Umbilical cord (tissue), 2 donors: ENCODE measurements around the gene SLC30A10. TPM values are rescaled to one million over a fixed set of nuclear protein-coding genes. Genes with fewer than 3 reads are reported as not detected.
"Not testable (repeated sequence)": the region's sequence is repeated elsewhere in the genome, so short reads cannot be mapped to it uniquely, and the experiment has no call there.

Source experiments
- DNase-seq: peaks from one replicate; pipeline ENCODE4 v3.0.0-alpha.2; 2015; ENCODE audit warnings: low spot score
- total RNA-seq: library from RNA; depleted of rRNA; stranded (reverse); fragments of >200 nt; gene quantifications from one replicate; pipeline ENCODE4 v1.2.3, GENCODE V29; 2014; ENCODE audit warnings: low replicate concordance; ENCODE audit not compliant: insufficient read depth

The SLC30A10 gene
- total RNA-seq, 1 donor from 2014 or later, result 3.6 TPM

- DNase-seq, result no peak
Observed at GRCh38 chr1:219927298-219927955, 930 bp downstream of the SLC30A10 start.

DNA sequence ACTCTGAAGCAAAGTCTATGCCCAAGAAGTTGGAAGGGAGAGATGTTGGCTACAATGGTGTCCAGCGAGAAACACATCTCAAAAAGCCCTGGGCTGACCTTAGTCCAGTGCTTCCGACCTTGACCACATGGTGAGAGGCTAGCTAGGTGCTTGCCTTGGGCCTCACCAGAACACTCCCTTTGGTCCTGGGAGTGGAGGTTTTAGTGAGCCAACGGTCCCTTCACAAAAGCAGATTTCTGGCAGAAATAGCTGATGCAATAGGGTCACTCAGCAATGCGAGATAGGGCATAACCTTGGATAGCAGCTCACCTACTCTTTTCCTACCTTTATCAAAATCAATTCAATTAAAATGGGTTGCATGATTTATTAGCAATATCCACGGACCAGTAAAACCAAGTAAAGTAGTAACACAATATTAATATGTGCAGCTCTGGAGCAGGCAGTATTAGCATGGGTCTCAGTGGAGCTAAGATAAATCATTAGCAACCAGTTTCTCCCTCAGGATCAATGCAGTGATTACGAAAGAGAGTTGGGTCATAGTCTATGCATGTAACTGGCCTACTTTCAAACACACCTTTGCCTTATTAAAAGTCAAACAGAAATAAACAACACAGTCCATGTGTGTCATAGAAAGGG lies 1.9 kb downstream of the SLC30A10 start:
- DNase-seq, result no peak

DNA sequence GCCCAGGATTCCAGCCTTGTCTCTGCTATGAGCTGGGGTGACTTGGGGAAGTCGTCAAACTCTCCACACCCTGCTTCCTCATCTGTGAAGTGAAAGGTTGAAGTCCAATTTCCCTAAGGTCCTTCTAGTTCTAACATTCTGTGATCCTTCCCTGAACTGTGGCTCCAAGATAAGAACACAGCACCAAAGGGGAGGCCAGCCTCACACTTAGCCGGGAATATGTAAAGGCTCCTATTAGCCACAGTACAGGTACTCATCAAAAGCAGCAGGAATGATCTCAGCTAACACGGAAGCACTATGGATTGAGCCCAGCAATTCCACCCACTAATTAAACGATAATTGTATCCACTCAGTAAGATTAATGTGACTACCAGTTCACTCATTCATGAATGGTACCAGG lies 4.0 kb downstream of the SLC30A10 start:
- no peak for DNase-seq

DNA sequence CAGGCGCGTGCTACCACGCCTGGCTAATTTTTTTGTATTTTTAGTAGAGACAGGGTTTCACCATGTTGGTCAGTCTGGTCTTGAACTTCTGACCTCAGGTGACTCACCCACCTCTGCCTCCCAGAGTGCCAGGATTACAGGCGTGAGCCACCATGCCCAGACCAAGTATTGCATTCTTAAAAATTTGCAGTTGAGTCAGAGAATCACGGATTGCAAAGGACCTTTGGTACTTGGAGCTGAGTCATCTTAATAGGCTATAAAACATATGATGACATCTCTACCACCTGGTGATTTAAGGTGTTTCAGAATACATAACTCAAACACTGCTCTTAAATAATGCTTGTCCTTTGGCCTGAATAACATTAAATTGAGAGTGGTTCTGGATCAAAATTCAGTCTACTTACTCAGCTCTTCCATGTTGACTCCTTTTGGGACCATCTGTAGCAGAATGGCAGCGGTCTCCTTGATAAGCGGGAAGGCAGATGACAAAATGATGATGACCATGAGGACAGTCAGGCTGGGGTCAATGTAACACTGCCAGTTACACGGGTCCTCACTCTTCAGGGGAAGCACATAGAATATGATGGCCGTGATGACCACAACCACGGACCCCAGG lies 10.4 kb downstream of the SLC30A10 start:
- DNase-seq, result no peak

GRCh38 chr1:219917281-219917680 lies 11.1 kb downstream of the SLC30A10 start:
- DNase-seq, result no peak

DNA sequence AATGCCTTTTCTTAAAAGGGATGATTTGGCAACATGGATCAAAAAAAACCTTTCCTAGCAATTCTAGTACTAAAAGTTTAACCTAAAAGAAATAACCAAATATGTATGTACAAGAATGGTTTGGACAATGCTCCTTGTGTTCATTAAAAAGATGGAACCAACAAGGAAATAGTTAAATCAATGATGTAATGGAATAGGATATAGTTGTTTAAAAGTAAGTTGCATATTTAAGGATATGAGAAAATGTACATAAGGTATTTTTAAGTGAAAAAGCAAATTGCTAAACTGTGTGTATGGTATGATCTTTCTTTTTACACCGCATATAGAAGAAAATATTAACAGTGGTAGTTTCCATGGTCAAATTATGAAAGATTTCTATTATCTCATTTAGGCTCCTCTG lies 12.1 kb downstream of the SLC30A10 start:
- DNase-seq, result no peak

DNA sequence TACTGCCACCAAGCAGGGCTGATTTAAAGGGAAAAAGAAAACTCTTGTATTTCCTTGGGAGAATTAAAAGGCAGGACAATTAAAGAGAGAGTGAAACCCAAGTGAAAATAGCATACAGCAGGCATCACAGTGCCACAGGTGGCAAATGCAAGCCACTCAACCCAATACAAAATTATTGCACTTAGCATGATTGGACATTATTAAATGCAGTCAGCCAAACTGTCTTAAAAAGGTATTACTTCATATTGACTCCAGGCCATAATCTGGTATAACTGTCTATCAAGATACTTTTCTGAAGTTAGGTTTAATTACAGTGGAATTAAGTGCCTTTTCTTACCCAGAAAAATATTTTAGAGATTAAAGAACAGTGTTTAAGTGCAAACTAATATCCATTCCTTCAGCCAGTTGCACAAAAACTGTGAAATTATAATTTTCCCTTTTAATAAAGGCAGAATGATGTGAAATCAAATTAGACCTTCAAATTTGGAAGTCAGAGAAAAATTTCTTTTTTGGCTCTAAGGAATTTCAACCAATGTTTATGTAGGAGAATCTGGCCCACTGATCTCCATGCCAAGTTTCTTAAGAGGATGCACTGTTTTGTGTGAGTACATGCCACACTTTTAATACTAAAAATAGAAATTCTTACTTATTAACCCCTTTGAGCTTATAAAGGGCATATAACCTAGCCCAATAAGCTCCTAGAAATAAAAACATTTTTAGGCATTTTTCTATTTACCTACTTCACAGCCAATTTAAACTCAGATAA lies 15.2 kb downstream of the SLC30A10 start:
- DNase-seq, result no peak

GRCh38 chr1:219910716-219911115 lies 17.6 kb downstream of the SLC30A10 start:
- DNase-seq, result no peak

DNA sequence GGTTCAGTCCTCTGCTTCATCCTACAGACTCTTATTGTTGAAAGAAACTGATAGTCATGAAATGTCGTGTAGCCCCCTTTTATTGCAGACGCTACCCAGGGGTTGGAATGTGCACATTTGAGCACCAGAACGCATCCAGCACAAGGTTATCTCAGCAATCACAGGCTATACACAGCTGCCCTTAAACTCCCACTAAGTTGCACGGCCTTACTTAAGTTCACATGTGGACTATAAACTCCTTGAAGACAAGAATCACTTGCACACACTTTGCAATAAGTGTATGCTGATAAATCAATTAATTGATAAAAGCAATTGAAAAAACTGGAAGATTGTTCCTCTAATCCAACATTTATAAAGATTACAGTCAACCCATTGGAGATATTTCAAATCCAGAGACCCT lies 18.9 kb downstream of the SLC30A10 start:
- no peak for DNase-seq

GRCh38 chr1:219908170-219908569 lies 20.2 kb downstream of the SLC30A10 start:
- no peak for DNase-seq

- no peak for DNase-seq
Observed at GRCh38 chr1:219907772-219908070, 20.6 kb downstream of the SLC30A10 start.

DNA sequence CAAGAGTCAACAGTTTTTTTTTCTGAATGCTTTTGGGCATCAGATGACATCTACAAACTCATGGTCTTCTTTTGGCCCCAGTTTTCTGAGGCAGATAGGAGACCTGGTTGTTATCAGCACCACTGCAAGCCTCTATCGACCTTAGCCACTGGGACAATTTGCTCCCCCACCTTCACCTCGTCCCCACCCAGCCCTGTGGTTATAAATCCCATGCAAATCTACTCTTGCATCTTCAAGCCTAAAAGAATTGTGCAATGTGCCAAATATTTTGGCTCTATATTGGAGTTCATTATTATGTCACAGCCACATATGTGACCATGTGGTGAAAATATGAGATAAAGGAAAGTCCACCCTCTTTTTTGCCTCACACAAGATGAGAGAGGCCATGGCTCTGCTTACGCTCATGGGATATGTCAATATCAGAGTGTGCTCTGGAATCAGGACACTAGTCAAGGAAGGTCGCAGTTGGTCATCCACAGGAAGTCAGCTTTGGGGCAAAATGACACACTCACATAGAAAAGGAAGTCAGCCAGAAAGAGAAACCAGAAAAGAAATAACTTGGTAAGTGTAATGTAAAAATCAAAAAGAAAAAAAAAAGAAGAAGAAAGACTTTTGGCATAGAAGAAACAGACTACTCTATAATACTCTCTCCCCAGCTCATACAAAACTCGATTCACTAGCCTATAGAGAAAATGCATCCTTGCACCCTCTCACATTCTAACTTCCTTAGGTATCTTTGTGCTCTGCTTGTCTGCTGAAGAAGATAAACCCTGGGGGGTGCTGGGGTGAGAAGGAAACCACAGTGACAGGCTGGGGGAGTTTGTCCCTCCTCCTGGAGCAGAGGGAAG lies 21.2 kb downstream of the SLC30A10 start:
- DNase-seq, result no peak

GRCh38 chr1:219906565-219906923 lies 21.8 kb downstream of the SLC30A10 start:
- not testable (repeated sequence) for DNase-seq

DNA sequence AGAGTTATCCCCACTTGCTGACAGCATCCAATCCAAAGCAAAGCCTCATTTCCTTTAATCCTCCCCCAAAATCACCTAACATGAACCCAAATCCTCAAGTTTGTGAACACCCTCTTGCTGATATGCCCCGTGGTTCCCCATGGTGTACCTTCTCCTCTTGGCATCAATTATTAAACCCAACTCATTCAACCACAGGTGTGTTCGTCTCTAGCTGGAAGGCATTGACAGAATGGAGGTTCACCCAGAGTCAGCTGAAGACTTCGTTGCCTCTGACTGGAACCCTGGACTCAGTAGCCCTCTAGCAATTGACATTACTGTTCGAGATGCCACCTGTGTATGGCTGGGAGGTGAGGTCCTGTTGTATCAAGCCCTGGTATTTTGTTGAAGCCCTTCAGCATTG lies 22.8 kb downstream of the SLC30A10 start:
- DNase-seq, result no peak

DNA sequence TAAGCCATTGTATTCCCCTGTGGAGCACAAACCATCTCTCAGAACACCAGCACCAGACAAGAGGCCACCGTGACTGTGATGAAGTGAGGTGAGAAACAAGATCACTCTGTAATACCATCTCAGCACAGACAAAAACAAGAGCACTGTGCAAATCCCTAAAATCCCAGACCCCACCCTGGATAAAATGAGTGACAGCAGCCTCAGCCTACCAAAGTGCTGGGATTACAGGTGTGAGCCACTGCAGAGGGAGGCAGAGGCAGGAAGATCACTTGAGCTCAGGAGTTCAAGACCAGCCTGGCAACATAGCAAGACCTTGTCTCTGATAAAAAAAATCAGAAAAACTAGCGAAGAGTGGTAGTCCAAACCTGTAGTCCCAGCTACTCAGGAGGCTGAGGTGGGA lies 23.4 kb downstream of the SLC30A10 start:
- no peak for DNase-seq

DNA sequence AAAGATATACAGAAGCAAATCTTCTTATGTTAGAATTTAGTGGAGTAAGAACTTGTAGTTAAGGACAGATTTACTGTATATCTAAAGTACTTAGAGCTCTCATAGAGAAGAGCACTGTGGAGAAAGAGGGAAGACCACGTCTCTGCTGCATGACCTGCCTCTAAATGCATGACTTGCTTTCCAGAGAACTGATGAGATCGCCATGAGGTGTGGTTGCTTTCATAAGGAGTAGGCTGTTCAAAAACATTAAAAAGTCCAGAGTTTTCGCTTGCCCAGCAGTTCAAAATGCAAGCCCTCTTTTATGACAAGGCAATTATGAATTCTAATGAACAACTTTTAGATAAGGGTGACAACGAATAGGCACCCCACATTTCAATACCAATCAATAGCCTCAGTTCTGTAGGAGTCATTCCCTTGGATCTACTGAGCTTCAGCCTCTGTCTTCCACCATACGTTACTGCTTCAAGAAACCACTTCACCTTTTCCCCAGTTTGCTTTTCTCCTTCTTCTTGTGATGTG lies 24.9 kb downstream of the SLC30A10 start:
- DNase-seq, result no peak

DNA sequence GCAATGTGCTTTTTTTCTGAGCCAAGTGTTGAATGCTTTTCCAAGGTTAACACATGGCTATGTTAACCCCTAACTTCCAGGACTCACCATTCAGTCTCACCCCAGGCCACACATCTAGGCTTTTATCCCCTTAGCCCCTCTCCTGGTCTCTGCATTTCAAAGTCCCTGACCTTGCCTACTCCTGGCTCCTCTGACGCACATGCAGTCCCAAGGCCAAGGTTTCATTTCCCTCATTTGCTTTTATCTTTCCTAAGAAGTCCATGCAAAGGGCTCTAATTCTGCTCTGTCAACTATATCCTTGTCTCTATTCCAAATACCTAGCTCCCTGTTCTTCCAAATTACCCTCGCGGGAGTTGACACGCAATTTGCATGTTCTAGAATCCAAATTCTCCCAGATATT lies 25.4 kb downstream of the SLC30A10 start:
- DNase-seq, result no peak

DNA sequence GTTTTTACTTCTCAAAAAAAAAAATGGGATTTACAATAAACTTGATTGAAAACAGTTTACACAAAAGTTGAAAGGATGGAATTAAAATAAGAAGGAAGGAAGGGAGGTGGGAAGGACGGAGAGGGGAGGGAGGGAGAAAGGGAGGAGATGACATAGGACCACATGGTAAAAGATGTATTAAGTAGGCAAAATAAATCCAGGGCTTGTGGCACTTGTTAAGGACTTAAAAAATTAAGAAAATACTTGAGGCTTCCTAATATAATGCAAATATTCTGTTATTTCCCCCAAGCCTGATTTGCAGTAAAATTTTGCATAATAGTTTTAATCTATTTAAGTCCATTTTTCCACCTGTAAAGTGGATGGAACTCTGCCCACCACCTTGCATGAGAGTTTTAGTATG lies 27.5 kb downstream of the SLC30A10 start:
- DNase-seq, result no peak

- no peak for DNase-seq
Observed at GRCh38 chr1:219900201-219900600, 28.2 kb downstream of the SLC30A10 start.

GRCh38 chr1:219898375-219898774 lies 30.0 kb downstream of the SLC30A10 start:
- no peak for DNase-seq

- peak; percentile 73 for DNase-seq
Observed at GRCh38 chr1:219897914-219898313, 30.4 kb downstream of the SLC30A10 start.

- not testable (repeated sequence) for DNase-seq
Observed at GRCh38 chr1:219892271-219892670, 36.1 kb downstream of the SLC30A10 start.
